Activated naive CD8-positive, alpha-beta T cell (primary cell): ENCODE results near the gene ARHGAP10.
"Not testable (repeated sequence)": the region's sequence is repeated elsewhere in the genome, so short reads cannot be mapped to it uniquely, and the experiment has no call there.

Experiments used
- H3K27ac Mint-ChIP-seq: one replicate; pipeline ENCODE4 v1.8.0; 2021; ENCODE audit warnings: mixed read lengths
- H3K27me3 Mint-ChIP-seq: one replicate; pipeline ENCODE4 v1.8.0; 2021; ENCODE audit warnings: mixed read lengths
- H3K36me3 Mint-ChIP-seq: one replicate; pipeline ENCODE4 v1.8.0; 2021; ENCODE audit warnings: mixed read lengths
- H3K4me1 Mint-ChIP-seq: one replicate; pipeline ENCODE4 v1.8.0; 2021; ENCODE audit warnings: low read depth, mixed read lengths
- H3K4me3 Mint-ChIP-seq: one replicate; pipeline ENCODE4 v1.8.0; 2021; ENCODE audit warnings: mild to moderate bottlenecking, mixed read lengths
- H3K9me3 Mint-ChIP-seq: one replicate; pipeline ENCODE4 v1.8.0; 2021; ENCODE audit warnings: low read depth, mixed read lengths

The ARHGAP10 gene

DNA sequence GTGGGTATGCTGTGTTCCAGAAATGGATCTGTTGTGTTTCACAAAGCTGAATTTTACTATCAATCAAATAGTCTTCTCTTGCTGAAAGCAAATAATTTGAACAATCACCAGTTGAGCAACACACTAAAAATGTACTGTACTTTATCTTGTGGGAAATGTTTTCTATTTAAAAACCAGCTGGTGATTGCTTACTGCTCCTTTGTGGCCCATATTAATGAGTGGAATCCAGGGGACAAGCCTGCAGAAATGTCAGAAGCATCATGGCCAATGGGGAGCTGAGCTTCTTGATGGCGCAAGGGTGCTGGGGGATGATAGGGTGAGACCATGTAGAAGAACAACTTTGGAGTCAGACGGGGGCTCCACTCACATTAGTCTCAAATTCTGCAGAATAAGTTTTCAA, 346.2 kb downstream of the ARHGAP10 start:
- Mint-ChIP-seq H3K4me3 (no peak overlapping the region), H3K36me3 (peaks cover 55% of the 10 kb centered on the region), H3K27me3 (no peaks in the 10 kb centered on the region), H3K4me1 (no peaks in the 10 kb centered on the region), H3K27ac (no peak overlapping the region), H3K9me3 (peaks cover 14% of the 10 kb centered on the region)

DNA sequence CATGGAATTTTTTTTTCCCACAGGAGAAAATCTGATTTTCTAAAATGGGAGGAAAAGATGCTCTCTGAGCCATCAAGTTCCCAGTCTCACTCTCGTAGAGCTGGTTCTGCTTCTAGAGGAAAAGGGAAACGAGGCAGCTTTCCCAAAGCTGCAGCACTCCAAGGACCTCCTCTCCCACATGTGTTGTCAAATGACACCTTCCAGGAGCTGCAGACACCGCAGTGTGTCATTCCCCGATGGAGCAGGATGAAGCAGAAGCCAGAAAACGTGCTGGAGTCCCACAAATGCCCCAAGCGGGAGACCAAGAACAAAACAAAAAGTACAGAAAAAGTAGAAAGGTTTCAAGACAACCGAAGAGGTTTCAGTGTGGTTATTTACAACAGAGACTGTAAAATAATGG, 348.1 kb downstream of the ARHGAP10 start:
- no peak overlapping the region for H3K27ac Mint-ChIP-seq
- no peak overlapping the region for H3K4me3 Mint-ChIP-seq
- no peaks in the 10 kb centered on the region for H3K27me3 Mint-ChIP-seq
- H3K4me1 Mint-ChIP-seq, result peaks cover 11% of the 10 kb centered on the region
- H3K36me3 Mint-ChIP-seq, result peaks cover 54% of the 10 kb centered on the region
- H3K9me3 Mint-ChIP-seq, result peaks cover 25% of the 10 kb centered on the region

DNA sequence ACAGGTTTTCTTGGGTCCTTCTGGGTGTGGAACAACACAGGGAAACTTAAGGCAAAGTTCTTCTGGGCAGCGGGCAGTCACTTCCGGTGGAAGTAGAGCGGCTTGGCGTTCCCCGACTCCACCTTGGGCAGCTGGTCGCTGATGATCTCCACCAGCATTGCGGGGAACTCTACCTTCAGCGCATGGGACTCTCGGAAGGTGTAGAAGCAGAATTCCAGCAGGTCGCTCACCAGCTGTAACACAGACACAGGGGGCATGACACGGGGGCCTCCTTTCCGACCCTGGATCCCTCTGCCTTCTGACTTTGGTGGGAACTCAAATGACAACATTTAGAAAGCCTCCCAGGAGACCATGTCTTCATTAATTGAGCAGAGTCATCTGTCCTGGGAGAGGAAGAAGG, 349.4 kb downstream of the ARHGAP10 start:
- Mint-ChIP-seq H3K4me1 (peaks cover 18% of the 10 kb centered on the region), H3K27ac (no peak overlapping the region), H3K4me3 (no peak overlapping the region), H3K9me3 (peaks cover 20% of the 10 kb centered on the region), H3K36me3 (peaks cover 46% of the 10 kb centered on the region), H3K27me3 (no peaks in the 10 kb centered on the region)

DNA sequence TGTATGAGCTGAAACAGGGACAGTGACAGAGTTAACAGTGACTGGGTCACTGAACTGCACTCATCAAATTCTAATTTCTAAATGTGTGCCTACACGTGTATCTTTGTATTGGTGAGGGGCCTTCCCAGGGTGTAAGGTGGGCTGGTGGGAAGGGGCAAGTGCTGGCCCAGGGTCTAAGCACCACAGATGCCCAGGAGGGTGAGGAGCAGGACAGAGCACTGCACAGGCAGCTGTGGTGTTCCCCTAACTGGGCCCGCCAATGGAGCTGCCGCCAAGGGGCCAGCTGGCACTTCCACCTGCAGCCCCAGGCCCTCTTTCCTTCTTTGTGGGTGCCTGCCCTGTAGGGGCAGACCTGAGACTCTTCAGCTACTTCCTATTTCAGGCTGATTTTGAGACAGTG, 349.9 kb downstream of the ARHGAP10 start:
- peaks cover 43% of the 10 kb centered on the region for H3K36me3 Mint-ChIP-seq
- no peak overlapping the region for H3K27ac Mint-ChIP-seq
- no peak overlapping the region for H3K4me3 Mint-ChIP-seq

DNA sequence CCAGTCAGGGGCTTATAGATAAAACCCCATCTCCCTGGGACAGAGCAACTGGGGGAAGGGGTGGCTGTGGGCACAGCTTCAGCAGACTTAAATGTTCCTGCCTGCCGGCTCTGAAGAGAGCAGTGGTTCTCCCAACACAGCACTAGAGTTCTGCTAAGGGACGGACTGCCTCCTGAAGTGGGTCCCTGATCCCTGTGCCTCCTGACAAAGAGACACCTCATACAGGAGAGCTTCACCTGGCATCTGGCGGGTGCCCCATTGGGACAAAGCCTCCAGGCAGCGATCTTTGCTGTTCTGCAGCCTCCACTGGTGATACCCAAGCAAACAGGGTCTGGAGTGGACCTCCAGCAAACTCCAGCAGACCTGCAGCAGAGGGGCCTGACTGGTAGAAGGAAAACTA, 351.2 kb downstream of the ARHGAP10 start:
- H3K27me3 Mint-ChIP-seq, H3K4me3 Mint-ChIP-seq, H3K27ac Mint-ChIP-seq: not testable (repeated sequence)
- Mint-ChIP-seq H3K9me3 (peaks cover 16% of the 10 kb centered on the region), H3K36me3 (peaks cover 35% of the 10 kb centered on the region), H3K4me1 (peaks cover 29% of the 10 kb centered on the region)

More for the DNA sequence above, 349.9 kb downstream of the ARHGAP10 start:
- no peaks in the 10 kb centered on the region for H3K27me3 Mint-ChIP-seq
- peaks cover 20% of the 10 kb centered on the region for H3K4me1 Mint-ChIP-seq
- H3K9me3 Mint-ChIP-seq, result peaks cover 16% of the 10 kb centered on the region

DNA sequence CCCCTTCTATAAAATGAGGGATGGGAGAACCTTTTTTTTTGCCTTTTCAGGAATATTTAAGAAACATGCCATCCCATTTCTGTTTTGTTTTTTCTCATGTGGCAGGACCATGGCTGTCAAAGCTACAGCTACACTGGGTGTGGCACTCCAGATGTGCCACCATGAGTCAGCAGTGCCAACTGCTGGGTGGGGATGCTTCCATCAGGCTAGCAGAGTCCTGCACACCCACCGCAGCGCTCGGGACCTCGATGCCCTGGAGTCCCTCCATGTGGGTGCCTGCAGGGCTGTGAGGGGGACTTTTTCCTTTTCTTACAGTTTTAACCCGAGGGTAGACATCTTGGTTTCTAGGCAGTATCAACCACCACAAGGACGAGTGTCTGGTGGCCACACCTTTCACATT, 357.7 kb downstream of the ARHGAP10 start:
- H3K4me1 Mint-ChIP-seq, result peaks cover 22% of the 10 kb centered on the region
- H3K4me3 Mint-ChIP-seq, result no peak overlapping the region
- H3K27ac Mint-ChIP-seq, result no peak overlapping the region
- peaks cover 21% of the 10 kb centered on the region for H3K36me3 Mint-ChIP-seq
- no peaks in the 10 kb centered on the region for H3K27me3 Mint-ChIP-seq
- peaks cover 6% of the 10 kb centered on the region for H3K9me3 Mint-ChIP-seq

DNA sequence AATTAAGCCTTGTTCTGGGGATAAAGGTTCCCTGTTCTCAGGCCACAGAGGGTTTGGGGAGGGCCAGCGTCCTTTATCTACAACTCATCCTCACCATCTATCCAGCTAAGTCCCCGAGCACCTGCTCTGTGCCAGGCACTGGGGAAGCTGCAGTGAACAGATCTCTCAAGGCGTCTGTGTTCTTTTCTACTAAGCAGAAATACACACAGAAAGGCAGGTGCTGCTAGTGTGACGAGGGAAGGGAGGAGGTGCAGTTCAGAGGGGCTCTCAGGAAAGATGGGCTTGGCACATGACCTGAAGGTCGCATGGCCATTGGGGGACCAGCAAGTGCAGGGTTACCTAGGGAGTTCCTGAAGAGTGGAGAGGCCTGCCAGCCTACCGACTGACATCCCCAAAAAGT, 358.1 kb downstream of the ARHGAP10 start:
- Mint-ChIP-seq H3K4me3 (no peak overlapping the region), H3K27ac (no peak overlapping the region), H3K36me3 (peaks cover 19% of the 10 kb centered on the region), H3K4me1 (peaks cover 19% of the 10 kb centered on the region), H3K9me3 (peaks cover 4% of the 10 kb centered on the region), H3K27me3 (no peaks in the 10 kb centered on the region)

DNA sequence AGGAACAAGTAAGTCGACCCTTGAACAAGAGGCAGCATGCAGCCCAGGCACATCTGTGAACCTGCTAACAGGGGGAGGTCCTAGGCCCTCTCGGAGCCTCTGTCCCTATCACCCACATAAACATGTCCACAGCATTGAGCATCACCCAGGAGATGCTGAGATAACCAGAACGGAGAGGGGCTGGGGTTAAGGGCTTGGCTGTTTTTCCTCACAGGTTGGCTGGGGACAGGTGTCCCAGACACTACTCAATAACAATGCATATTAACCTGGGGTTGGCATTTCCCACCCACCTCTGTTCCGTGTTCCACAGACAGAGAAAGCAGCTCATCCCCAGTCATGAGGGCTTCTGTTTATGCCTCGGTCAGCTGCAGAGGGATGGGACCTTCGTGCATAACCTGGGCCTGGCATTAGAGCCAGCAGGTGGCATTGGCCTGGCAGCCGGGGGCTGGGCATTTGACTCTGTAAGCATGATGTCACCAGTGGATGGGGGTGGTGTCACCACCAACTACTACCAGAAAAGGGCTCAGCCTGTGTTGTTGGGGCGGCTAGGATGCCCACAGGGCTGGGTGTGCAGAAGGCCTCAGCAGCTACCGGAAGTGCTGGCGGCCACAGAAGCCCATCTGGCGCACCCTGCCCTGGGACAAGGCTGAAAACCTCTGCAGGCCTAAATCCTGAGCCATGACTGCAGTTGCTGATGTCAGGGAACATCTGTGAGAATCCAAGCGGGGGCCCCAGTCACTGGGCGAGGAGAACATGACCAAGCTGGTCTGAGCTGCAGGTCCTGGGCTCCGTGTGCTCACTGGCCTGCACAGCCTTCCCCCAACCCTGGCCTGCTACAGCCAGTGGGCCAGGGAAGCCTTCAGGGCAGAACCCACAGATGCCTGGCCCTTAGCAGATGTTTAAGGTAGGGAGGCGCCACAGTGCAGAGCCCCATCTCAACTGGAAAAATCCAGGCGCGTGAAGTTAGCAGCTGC, 358.9 kb downstream of the ARHGAP10 start:
- peaks cover 15% of the 10 kb centered on the region for H3K4me1 Mint-ChIP-seq
- H3K36me3 Mint-ChIP-seq, result peaks cover 18% of the 10 kb centered on the region
- no peak overlapping the region for H3K4me3 Mint-ChIP-seq
- H3K27me3 Mint-ChIP-seq, result no peaks in the 10 kb centered on the region
- no peaks in the 10 kb centered on the region for H3K9me3 Mint-ChIP-seq
- H3K27ac Mint-ChIP-seq, result no peak overlapping the region

DNA sequence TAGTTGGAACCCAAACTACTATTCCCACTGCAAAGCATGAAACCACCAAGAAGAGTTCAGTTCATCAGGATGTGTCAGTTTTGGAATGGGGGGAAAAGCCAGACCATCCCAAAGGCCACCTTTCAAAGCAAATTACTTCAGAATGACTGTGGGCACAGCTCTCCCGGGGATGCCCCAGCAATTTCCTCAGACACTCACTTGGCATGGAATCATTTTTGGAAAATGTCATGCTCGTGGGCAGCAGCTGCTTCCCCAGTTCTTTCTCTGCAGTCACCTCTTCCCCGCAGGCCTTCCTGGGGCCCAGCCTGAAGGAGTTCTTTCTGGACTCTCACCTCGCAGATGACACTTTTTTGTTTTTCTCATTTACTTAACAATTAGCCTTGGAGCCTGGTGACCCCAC, 360.0 kb downstream of the ARHGAP10 start:
- no peaks in the 10 kb centered on the region for H3K9me3 Mint-ChIP-seq
- peaks cover 12% of the 10 kb centered on the region for H3K36me3 Mint-ChIP-seq
- H3K4me3 Mint-ChIP-seq, result no peak overlapping the region
- peaks cover 13% of the 10 kb centered on the region for H3K4me1 Mint-ChIP-seq
- no peaks in the 10 kb centered on the region for H3K27me3 Mint-ChIP-seq
- H3K27ac Mint-ChIP-seq, result no peak overlapping the region

DNA sequence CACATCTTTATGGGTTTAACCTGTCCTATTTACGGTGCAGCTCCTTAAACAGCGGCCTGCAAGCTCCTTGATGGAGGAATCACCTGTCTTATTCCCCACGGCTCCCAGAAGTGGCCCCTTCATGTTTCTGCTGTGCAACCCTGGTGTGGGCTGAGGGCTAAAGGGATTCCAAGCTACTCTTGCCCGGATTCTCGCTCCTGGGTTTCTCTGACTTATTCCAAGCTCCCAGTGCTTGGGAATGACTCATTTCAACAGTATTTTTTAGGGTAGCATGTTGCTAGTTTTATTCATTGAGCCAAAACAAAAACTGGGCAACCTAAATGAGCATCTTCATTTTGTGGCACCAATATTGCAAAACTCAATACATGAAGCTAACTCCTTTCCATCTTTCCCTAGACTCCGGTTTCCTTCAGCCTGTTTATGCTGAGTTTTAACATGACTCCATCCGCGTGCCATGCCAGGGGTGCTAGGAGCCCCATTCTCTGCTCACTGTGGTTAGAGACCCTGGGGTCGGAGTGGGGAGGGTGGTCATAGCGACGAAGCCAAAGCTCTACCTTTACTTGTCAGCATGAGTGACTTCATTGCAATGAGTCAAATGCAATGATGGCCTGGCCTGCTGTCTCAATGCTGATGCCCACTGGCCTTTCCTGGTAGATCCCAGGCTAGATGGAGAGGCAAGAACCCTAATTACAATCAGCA, 360.6 kb downstream of the ARHGAP10 start:
- no peaks in the 10 kb centered on the region for H3K27me3 Mint-ChIP-seq

DNA sequence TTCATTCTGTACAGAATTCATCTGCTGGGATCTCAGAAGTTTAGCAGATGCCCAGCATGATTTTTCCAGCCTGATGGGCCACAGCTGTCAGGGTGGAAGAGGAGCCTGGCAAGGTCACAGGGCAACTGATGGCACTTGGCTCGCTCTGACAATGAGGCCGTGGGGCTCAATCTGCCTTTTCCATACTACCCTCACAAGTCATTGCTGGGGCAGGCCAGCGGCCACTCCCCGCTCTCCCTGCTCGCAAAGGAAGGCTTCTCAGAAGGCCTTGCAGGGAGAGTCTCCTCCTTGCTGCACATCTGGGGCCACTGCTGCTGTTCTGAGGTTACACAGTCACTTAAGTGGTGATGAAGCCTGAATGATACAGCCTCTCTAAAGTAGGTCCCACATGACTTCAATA, 361.2 kb downstream of the ARHGAP10 start:
- peaks cover 9% of the 10 kb centered on the region for H3K36me3 Mint-ChIP-seq
- H3K27me3 Mint-ChIP-seq, result no peaks in the 10 kb centered on the region
- no peak overlapping the region for H3K4me3 Mint-ChIP-seq
- H3K4me1 Mint-ChIP-seq, result peaks cover 6% of the 10 kb centered on the region
- H3K9me3 Mint-ChIP-seq, result no peaks in the 10 kb centered on the region
- no peak overlapping the region for H3K27ac Mint-ChIP-seq

More for the DNA sequence above, 360.6 kb downstream of the ARHGAP10 start:
- Mint-ChIP-seq H3K4me3 (no peak overlapping the region), H3K9me3 (no peaks in the 10 kb centered on the region), H3K36me3 (peaks cover 9% of the 10 kb centered on the region), H3K4me1 (peaks cover 9% of the 10 kb centered on the region), H3K27ac (no peak overlapping the region)

DNA sequence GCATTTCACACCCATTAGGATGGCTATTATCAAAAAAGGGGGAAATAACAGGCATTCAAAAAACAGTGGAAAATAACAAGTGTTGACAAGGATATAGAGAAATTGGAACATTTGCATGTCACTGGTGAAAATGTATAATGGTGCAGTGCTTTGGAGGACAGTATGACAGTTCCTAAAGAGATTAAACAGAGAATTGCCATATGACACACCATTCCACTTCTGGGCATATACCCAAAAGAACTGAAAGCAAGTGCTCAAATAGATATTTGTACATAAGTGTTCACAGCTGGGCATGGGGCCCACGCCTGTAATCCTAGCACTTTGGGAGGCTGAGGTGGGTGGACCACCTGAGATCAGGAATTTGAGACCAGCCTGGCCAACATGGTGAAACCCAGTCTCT, 362.3 kb downstream of the ARHGAP10 start:
- no peaks in the 10 kb centered on the region for H3K27me3 Mint-ChIP-seq
- H3K4me3 Mint-ChIP-seq, result no peak overlapping the region
- peaks cover 6% of the 10 kb centered on the region for H3K4me1 Mint-ChIP-seq
- H3K36me3 Mint-ChIP-seq, result peaks cover 5% of the 10 kb centered on the region
- no peak overlapping the region for H3K27ac Mint-ChIP-seq
- no peaks in the 10 kb centered on the region for H3K9me3 Mint-ChIP-seq

DNA sequence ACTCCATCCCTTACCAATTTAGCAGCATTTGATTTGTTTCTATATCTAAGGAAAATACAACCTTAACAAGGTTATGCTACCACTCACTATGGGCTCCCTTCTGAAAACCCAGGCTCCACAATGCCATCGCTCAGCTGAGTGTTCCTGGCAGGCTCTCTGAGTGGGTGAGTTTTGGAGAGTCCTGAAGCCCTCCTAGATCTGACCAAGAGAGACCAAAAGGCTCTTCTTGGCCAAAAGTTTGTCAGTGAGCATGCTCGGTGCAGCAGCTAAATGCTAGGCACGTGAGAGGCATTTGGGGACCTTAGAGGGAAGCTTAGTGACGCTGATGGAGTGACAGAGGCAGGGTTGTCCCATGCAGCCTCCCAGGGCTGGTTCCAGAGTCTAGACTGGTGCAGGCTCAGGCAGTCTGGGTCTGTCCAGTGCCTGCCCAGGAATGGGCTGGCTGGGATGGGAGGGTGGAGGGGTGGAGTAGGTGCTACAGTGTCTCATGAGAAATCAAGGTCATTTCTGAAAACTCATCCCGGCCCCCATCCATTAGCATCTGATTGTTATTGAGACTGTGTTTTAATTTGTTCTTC, 363.5 kb downstream of the ARHGAP10 start:
- Mint-ChIP-seq H3K4me1 (peaks cover 4% of the 10 kb centered on the region), H3K36me3 (peaks cover 6% of the 10 kb centered on the region), H3K27me3 (no peaks in the 10 kb centered on the region), H3K27ac (no peak overlapping the region), H3K4me3 (no peak overlapping the region), H3K9me3 (no peaks in the 10 kb centered on the region)

DNA sequence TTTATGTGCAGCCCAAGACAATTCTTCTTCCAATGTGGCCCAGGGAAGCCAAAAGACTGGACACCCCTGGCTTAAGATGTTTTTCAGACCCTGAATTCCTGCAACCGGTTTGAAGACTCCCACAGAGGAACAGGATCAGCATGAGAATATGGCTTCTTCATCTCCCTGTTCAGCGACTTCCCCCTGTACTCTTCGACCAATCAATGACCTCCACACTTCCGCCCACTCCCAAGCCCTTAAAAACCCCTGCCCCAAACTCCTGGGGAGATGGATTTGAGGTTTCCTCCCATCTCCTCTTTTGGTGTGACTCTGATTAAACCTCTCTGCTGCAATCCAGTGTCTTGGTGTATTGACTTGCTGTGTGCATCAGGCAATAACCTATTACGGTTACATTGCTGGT, 365.9 kb downstream of the ARHGAP10 start:
- H3K27me3 Mint-ChIP-seq, result no peaks in the 10 kb centered on the region
- no peaks in the 10 kb centered on the region for H3K9me3 Mint-ChIP-seq
- no peak overlapping the region for H3K4me3 Mint-ChIP-seq
- peaks cover 18% of the 10 kb centered on the region for H3K36me3 Mint-ChIP-seq
- H3K4me1 Mint-ChIP-seq, result peaks cover 11% of the 10 kb centered on the region
- no peak overlapping the region for H3K27ac Mint-ChIP-seq

DNA sequence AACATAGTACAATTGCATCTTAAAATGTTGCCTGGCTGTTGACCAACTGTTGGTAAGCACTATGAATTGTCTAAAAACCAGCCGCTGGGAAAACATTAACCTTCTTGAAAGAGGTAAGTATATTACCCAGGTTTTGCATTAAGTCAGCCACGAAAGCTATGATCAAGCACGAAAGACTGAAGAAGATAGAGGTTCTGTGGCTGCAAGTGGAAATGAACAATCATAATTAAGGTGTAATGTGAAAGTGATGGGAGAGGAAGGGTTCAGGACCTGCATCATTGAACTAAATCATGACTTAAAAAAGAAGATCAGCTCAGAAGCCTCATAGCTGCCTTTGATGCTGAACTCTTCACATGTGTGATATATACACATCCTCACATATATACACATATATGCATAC, 369.3 kb downstream of the ARHGAP10 start:
- H3K27me3 Mint-ChIP-seq, result no peaks in the 10 kb centered on the region
- no peak overlapping the region for H3K27ac Mint-ChIP-seq
- no peak overlapping the region for H3K4me3 Mint-ChIP-seq
- H3K36me3 Mint-ChIP-seq, result peaks cover 23% of the 10 kb centered on the region
- H3K4me1 Mint-ChIP-seq, result peaks cover 33% of the 10 kb centered on the region
- H3K9me3 Mint-ChIP-seq, result no peaks in the 10 kb centered on the region
